H7 (cell line): Measurements from ENCODE around the gene CBX3. TPM values are rescaled to one million over a fixed set of nuclear protein-coding genes. Genes with fewer than 3 reads are reported as not detected.
"Not testable (repeated sequence)": the region's sequence is repeated elsewhere in the genome, so short reads cannot be mapped to it uniquely, and the experiment has no call there.

Experiments used
- DNase-seq: peaks from one replicate; pipeline ENCODE4 v3.0.0; 2012
- H3K27me3 ChIP-seq: 2 replicates; pipeline ENCODE4 v1.6.0; 2011; ENCODE audit warnings: mild to moderate bottlenecking, low read length; ENCODE audit not compliant: control insufficient read depth, insufficient read depth
- H3K36me3 ChIP-seq: replicated peaks from 2 replicates; pipeline ENCODE4 v1.5.1; 2011; ENCODE audit warnings: low read length; ENCODE audit not compliant: control insufficient read depth, insufficient read depth
- H3K4me3 ChIP-seq: 2 replicates; pipeline ENCODE4 v1.5.1; 2011; ENCODE audit warnings: low read depth, mild to moderate bottlenecking, control low read depth, low read length, moderate library complexity; ENCODE audit not compliant: insufficient read depth
- total RNA-seq: library from RNA; depleted of rRNA; stranded (reverse); fragments of >200 nt; shearing (Covaris generic); gene quantifications from 2 replicates; pipeline ENCODE4 v1.2.3, GENCODE V29; 2014

The CBX3 gene
- total RNA-seq, 1 experiment from 2014 or later: 170 TPM

GRCh38 chr7:26189697-26190096 lies 11.8 kb upstream of the CBX3 start:
- no peak for DNase-seq
- Histone ChIP-seq H3K4me3 (no peak overlapping the region), H3K36me3 (peaks cover 43% of the 10 kb centered on the region)

GRCh38 chr7:26190417-26190869 lies 11.1 kb upstream of the CBX3 start:
- no peak overlapping the region for H3K4me3 ChIP-seq
- H3K27me3 ChIP-seq: no peaks in the 10 kb centered on the region
- H3K36me3 ChIP-seq: peaks cover 43% of the 10 kb centered on the region
- no peak for DNase-seq

More at GRCh38 chr7:26189697-26190096, 11.8 kb upstream of the CBX3 start:
- H3K27me3 ChIP-seq: no peaks in the 10 kb centered on the region

GRCh38 chr7:26191233-26191973 lies 10.1 kb upstream of the CBX3 start:
- H3K36me3 ChIP-seq: peaks cover 51% of the 10 kb centered on the region
- H3K27me3 ChIP-seq: no peaks in the 10 kb centered on the region
- H3K4me3 ChIP-seq: no peak overlapping the region
- DNase-seq: no peak

GRCh38 chr7:26191974-26192479 lies 9.5 kb upstream of the CBX3 start:
- DNase-seq: no peak
- peaks cover 55% of the 10 kb centered on the region for H3K36me3 ChIP-seq
- H3K27me3 ChIP-seq: no peaks in the 10 kb centered on the region
- no peak overlapping the region for H3K4me3 ChIP-seq

GRCh38 chr7:26192485-26193087 lies 9.0 kb upstream of the CBX3 start:
- Histone ChIP-seq H3K4me3 (no peak overlapping the region), H3K36me3 (peaks cover 59% of the 10 kb centered on the region), H3K27me3 (no peaks in the 10 kb centered on the region)
- DNase-seq: no peak

DNA sequence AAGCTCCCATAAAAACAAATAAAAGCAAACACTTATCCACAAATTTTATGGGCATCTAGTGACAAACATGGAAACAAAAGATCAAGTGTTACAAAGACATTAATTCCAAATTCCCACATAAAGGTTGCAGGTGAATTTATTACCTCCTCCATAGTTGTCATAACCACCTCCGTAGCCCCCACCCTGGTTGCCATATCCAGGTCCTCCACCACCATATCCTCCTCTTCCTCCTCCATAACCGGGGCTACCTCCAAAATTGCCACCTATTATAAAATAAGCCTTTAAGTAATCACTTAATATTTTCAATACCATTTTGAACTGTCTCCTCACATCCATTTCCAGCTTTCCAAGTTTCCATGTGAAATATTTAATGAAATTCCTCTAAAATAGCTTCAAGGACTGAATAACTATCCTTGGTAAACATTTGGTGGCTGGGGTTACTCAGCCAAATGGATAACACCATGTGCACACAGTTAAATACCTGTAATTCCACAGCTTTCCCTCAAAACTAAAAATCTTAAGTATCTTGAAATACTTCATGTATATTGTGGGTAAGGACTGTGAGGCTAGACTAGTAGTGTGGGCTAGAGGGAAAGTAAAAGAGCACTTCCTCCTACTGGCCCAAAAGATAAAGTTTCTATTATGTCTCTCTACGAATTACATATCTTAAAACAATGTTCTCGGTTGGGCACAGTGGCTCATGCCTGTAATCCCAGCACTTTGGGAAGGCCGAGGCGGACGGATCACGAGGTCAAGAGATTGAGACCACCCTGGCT lies 7.9 kb upstream of the CBX3 start:
- Histone ChIP-seq H3K27me3 (no peaks in the 10 kb centered on the region), H3K4me3 (no peak overlapping the region), H3K36me3 (peaks cover 60% of the 10 kb centered on the region)
- no peak for DNase-seq

- not testable (repeated sequence) for DNase-seq, H3K4me3 ChIP-seq, H3K27me3 ChIP-seq
- peaks cover 58% of the 10 kb centered on the region for H3K36me3 ChIP-seq
Measured at GRCh38 chr7:26194764-26195163, 6.8 kb upstream of the CBX3 start.

DNA sequence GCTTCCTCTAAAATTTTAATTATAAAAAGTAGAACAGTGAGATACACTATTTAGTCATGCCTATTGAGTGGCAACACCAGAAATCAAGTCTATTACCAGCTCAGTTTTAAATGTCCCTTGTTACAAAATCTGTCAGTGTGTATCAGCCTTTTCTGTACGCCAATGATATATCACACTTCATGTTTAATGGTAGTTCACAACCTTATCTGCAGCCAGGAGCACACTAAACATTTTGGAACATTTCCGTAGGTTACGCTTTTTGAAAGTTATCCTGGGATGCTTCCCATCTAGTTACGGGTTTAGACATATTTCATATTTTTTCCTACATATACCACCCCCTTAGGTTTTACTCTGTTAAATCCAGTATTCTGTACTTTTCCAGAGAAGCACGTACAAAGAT lies 6.4 kb upstream of the CBX3 start:
- H3K27me3 ChIP-seq: no peaks in the 10 kb centered on the region
- DNase-seq: no peak
- no peak overlapping the region for H3K4me3 ChIP-seq
- H3K36me3 ChIP-seq: peaks cover 57% of the 10 kb centered on the region

DNA sequence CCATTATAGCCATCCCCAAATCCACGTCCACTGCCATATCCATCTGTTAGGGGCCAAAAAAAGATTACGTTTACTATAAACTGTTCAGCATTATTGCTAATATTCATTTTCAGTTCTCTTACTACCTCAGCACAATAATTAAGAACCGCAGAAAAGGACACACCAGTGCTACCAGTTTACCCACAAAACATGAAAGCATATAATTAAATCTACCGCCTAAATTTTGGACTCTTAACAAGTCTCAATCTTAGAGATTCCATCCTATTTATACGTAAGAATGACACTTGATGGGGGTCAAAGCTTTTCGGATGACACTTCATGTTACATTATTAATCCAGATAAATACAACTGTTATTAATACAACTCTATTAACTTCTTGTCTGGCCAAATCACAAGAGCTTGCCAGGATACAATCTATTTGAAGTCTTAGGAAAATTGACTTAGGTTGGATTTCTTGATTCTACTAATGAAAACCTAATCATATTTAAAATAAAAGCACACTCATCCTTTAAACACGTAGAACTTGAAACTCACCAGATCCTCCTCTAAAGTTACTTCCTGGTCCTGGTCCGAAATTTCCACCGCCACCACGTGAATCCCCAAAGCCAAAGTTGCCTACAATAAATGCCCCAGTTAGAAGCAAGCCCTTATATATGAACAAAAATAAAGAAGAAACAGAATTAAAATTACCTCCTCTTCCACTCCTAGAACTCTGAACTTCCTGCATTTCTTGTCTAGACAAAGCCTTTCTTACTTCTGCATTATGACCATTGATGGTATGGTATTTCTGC lies 5.5 kb upstream of the CBX3 start:
- H3K27me3 ChIP-seq: no peaks in the 10 kb centered on the region
- DNase-seq: no peak
- H3K36me3 ChIP-seq: peaks cover 51% of the 10 kb centered on the region
- no peak overlapping the region for H3K4me3 ChIP-seq

DNA sequence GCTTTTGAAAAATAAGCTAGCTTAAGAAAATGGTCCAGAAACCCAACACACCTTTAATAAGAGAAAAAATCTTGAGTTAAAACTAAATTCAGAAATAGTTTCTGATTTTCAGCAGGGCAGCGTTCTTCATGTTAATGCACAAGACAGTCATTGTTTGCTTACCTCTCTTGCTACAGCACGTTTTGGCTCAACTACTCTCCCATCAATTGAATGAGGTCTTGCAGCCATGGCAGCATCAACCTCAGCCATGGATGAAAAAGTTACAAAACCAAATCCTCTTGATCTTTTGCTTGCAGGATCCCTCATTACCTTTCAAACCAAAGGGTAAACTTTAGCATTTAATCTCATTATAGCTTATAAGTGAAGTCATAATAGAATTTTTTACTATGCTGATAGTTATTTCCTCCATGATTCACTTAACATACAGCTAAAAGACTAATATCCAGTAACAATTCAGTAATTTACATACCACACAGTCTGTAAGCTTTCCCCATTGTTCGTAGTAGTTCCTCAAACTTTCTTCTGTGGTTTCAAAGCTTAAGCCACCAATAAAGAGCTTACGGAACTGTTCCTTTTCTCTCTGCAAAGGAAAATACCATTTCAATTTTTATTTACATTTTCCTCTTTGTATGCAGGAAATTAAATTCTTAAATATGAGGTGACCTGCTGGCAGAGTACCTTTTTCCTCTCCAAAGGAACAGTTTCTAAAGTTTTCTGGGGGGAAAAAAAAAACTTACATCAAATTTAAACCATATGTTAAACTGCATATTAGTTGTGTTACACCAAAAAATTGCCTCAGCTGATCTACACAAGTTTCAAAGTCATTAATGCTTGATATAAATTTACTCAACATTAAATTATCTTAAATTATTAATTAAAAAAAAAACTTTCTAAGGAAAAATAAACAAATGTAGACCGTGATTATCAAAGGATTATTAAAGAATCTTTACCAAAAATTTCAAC lies 4.1 kb upstream of the CBX3 start:
- Histone ChIP-seq H3K36me3 (peaks cover 41% of the 10 kb centered on the region), H3K27me3 (no peaks in the 10 kb centered on the region), H3K4me3 (peak overlapping the region; percentile 95)
- DNase-seq: no peak

GRCh38 chr7:26198133-26198780 lies 3.3 kb upstream of the CBX3 start:
- Histone ChIP-seq H3K4me3 (peak overlapping the region; percentile 95), H3K36me3 (peaks cover 34% of the 10 kb centered on the region), H3K27me3 (no peaks in the 10 kb centered on the region)
- no peak for DNase-seq

DNA sequence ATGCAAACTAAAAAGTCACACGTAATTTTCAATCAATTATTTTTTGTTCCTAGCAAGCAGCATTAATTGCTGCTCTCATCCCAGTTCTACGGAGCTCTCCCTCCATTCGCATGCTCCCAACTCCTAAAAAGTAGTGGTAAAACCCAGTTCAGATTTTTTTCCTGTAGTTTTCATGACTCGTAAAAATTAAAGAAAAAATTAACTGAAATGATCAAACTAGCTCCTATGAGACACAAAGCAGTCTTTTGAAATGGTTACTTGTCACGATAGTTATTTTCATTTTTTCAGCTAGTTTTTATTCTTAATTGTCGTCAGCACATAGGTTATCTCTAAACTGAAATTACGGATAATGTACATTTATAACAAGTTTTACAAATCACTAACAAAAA lies 2.8 kb upstream of the CBX3 start:
- no peak for DNase-seq
- no peaks in the 10 kb centered on the region for H3K27me3 ChIP-seq
- H3K36me3 ChIP-seq: peaks cover 30% of the 10 kb centered on the region
- H3K4me3 ChIP-seq: peak overlapping the region; percentile 95
